ENCODE measurements around the gene TEPSIN. TPM values are rescaled to one million over a fixed set of nuclear protein-coding genes. Genes with fewer than 3 reads are reported as not detected.

TEPSIN gene
- total and polyA plus RNA-seq, 2 of the 8 experiments (the other 6 are each of a cell fraction or from before 2014, with no cell fraction given): 22.9 to 28.0 TPM

- no peak overlapping the region for H3K4me3 ChIP-seq (ENCODE audit: extremely low read depth in 1 of 4, insufficient read depth in 2 of 4, low read depth in 3 of 4, low read length in 4 of 4)
Observed at GRCh38 chr17:81233316-81233715, 5.5 kb downstream of the TEPSIN start.

More at GRCh38 chr17:81233316-81233715, 5.5 kb downstream of the TEPSIN start:
- H3K14ac ChIP-seq (ENCODE audit: insufficient read length): no peak overlapping the region
- peaks cover 4 to 20% of the 10 kb centered on the region in 2 experiments for H4K20me1 ChIP-seq (replicated peaks in 1 of 2; ENCODE audit: control insufficient read depth in 1 of 2, insufficient read depth in 2 of 2, low read length in 2 of 2)
- H3K9ac ChIP-seq (replicated peaks in 1 of 4; ENCODE audit: extremely low read depth in 1 of 4, low read depth in 3 of 4, low read length in 3 of 4): no peak overlapping the region; a peak in 1 of 7 replicates
- H3K27me3 ChIP-seq (replicated peaks in 1 of 4; ENCODE audit: control insufficient read depth in 3 of 4, extremely low read depth in 1 of 4, insufficient read depth in 3 of 4, low read length in 3 of 4): no peaks in the 10 kb centered on the region
- FAIRE-seq (no peak), DNase-seq (ENCODE audit: low read depth in 1 of 2, low spot score in 2 of 2) (no peak)
- H2BK20ac ChIP-seq (ENCODE audit: low read length): no peak overlapping the region
- H3K36me3 ChIP-seq (ENCODE audit: control insufficient read depth in 2 of 4, insufficient read depth in 4 of 4, low read length in 3 of 4): peaks cover 0 to 18% (median 4%) of the 10 kb centered on the region in 4 experiments; a peak in 5 of 8 replicates
- no peak for TF ChIP-seq POLR2AphosphoS5 (IDR thresholded peaks at IDR 0.05; ENCODE audit: low read depth, low read length)
- TF ChIP-seq EZH2 (IDR thresholded peaks at IDR 0.05; ENCODE audit: low read depth, low read length, severe bottlenecking): no peak
- TF ChIP-seq, protein P1, sequence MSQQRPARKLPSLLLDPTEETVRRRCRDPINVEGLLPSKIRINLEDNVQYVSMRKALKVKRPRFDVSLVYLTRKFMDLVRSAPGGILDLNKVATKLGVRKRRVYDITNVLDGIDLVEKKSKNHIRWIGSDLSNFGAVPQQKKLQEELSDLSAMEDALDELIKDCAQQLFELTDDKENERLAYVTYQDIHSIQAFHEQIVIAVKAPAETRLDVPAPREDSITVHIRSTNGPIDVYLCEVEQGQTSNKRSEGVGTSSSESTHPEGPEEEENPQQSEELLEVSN (IDR thresholded peaks at IDR 0.05): no peak
- no peak for TF ChIP-seq TAF7 (optimal IDR thresholded peaks at IDR 0.05; ENCODE audit: borderline replicate concordance, low read depth, low read length)
- TF ChIP-seq RXRA (IDR thresholded peaks at IDR 0.05; ENCODE audit: insufficient read depth, low read depth, low read length): no peak
- no peak for TF ChIP-seq EGR1 (IDR thresholded peaks at IDR 0.05; ENCODE audit: borderline replicate concordance, low read depth, low read length)
- no peak for TF ChIP-seq BACH1 (IDR thresholded peaks at IDR 0.05; ENCODE audit: low read length)
- TF ChIP-seq KDM1A (IDR thresholded peaks at IDR 0.05; ENCODE audit: borderline replicate concordance, low read length): no peak
- no peak for TF ChIP-seq PHF8 (conservative IDR thresholded peaks at IDR 0.05; ENCODE audit: low read depth, low read length)
- no peak for TF ChIP-seq RFX5 (IDR thresholded peaks at IDR 0.05; ENCODE audit: borderline replicate concordance, low read depth, low read length)
- TF ChIP-seq SP2 (IDR thresholded peaks at IDR 0.05; ENCODE audit: low read length): no peak
- H2AK5ac ChIP-seq (ENCODE audit: low read depth, low read length): no peak overlapping the region
- no peaks in the 10 kb centered on the region; a peak in 1 of 4 replicates for H3K9me3 ChIP-seq (ENCODE audit: insufficient read depth in 2 of 2, low read depth in 1 of 2, low read length in 1 of 2)
- peaks cover 0 to 10% of the 10 kb centered on the region in 2 experiments; a peak in 1 of 4 replicates for H3K79me2 ChIP-seq (ENCODE audit: control insufficient read depth in 1 of 2, insufficient read depth in 2 of 2, low read length in 2 of 2)
- no peak overlapping the region for H3K27ac ChIP-seq (ENCODE audit: low read depth, low read length)
- H3K18ac ChIP-seq (ENCODE audit: extremely low read depth, low read length): no peak overlapping the region
- H3K4me2 ChIP-seq (ENCODE audit: insufficient read depth in 1 of 2, low read depth in 2 of 2, low read length in 2 of 2): no peak overlapping the region
- no peak overlapping the region for H3K56ac ChIP-seq (replicated peaks; ENCODE audit: insufficient read length, low read depth, low read length)
- 100% methylated on average over 12 of the region's 17 CpGs; no CpG with 5 or more reads in 1 of the 2 experiments for WGBS, 2 experiments (ENCODE audit: extremely low coverage in 1 of 2, insufficient coverage in 1 of 2, insufficient read length in 1 of 2, insufficient replicate concordance in 2 of 2, low coverage in 1 of 2, low lambda C conversion rate in 2 of 2, missing lambda C conversion rate in 1 of 2)
- no peak overlapping the region for H4K91ac ChIP-seq (replicated peaks; ENCODE audit: insufficient read length, low read length)
- H3K79me1 ChIP-seq (ENCODE audit: low read depth, low read length): peaks cover 9% of the 10 kb centered on the region
- H2AFZ ChIP-seq (ENCODE audit: low read length): no peak overlapping the region
- CTCF ChIA-PET (ENCODE audit: partially characterized antibody): interaction anchor here (1.0 to 1.2 kb wide), 2 partner anchors 90 to 103 kb away, joined by 3 read pairs; no protein-coding TSS in a partner anchor
- H3K4ac ChIP-seq (replicated peaks; ENCODE audit: insufficient read length, low read depth, low read length): no peak overlapping the region
- H4K8ac ChIP-seq (ENCODE audit: extremely low read depth, insufficient read depth, low read length): peak overlapping the region; percentile 25; the same call in 1 of the 2 replicates
- H3K4me1 ChIP-seq (replicated peaks in 1 of 4; ENCODE audit: control insufficient read depth in 3 of 4, insufficient read depth in 4 of 4, low read length in 3 of 4): peaks cover 0 to 9% (median 3%) of the 10 kb centered on the region in 4 experiments; a peak in 5 of 7 replicates
- H2BK12ac ChIP-seq (ENCODE audit: low read depth, low read length): no peak overlapping the region
- H2BK15ac ChIP-seq (ENCODE audit: low read length): no peak overlapping the region
- POLR2A ChIA-PET (ENCODE audit: partially characterized antibody): interaction anchor here (1.5 kb wide), 1 partner anchor 13 kb away, joined by 3 read pairs; no protein-coding TSS in a partner anchor
- H3K23ac ChIP-seq (ENCODE audit: insufficient read length): no peak overlapping the region
- H2BK120ac ChIP-seq (replicated peaks; ENCODE audit: low read depth, low read length): no peak overlapping the region
- no peak overlapping the region for H4K5ac ChIP-seq (ENCODE audit: insufficient read length, low read depth, low read length)
- H2BK5ac ChIP-seq (ENCODE audit: low read depth, low read length): no peak overlapping the region
- H3K23me2 ChIP-seq (ENCODE audit: low read depth, low read length): no peaks in the 10 kb centered on the region; the same call in 1 of the 2 replicates

Measured in H1 (cell line).